ENCODE data around the gene DZIP1L.
"Not testable (repeated sequence)": the region's sequence is repeated elsewhere in the genome, so short reads cannot be mapped to it uniquely, and the experiment has no call there.

The DZIP1L gene

GRCh38 chr3:138089091-138089490 is 26.3 kb downstream of the DZIP1L start:
- Mint-ChIP-seq H3K27ac (no peak overlapping the region), H3K4me1 (no peaks in the 10 kb centered on the region), H3K4me3 (no peak overlapping the region), H3K9me3 (peaks cover 21% of the 10 kb centered on the region), H3K27me3 (ENCODE audit: low read depth, poor library complexity) (no peaks in the 10 kb centered on the region), H3K36me3 (ENCODE audit: low read depth) (peaks cover 85% of the 10 kb centered on the region)
- no peak for DNase-seq
- TF ChIP-seq CTCF (IDR thresholded peaks at IDR 0.05), result no peak

- H3K27ac Mint-ChIP-seq; H3K9me3 Mint-ChIP-seq; H3K4me3 Mint-ChIP-seq; H3K27me3 Mint-ChIP-seq (ENCODE audit: low read depth, poor library complexity); DNase-seq: not testable (repeated sequence)
- Mint-ChIP-seq H3K36me3 (ENCODE audit: low read depth) (peaks cover 70% of the 10 kb centered on the region), H3K4me1 (peaks cover 20% of the 10 kb centered on the region)
These were observed 29.7 kb downstream of the DZIP1L start for GRCh38 chr3:138085745-138086144.

- Mint-ChIP-seq H3K27ac (no peak overlapping the region), H3K36me3 (ENCODE audit: low read depth) (peaks cover 63% of the 10 kb centered on the region), H3K9me3 (peaks cover 9% of the 10 kb centered on the region), H3K4me3 (no peak overlapping the region), H3K27me3 (ENCODE audit: low read depth, poor library complexity) (no peaks in the 10 kb centered on the region), H3K4me1 (peaks cover 20% of the 10 kb centered on the region)
- no peak for DNase-seq
- no peak for TF ChIP-seq CTCF (IDR thresholded peaks at IDR 0.05)
These were observed 31.2 kb downstream of the DZIP1L start for GRCh38 chr3:138084196-138084595.

- H3K4me1 Mint-ChIP-seq, result peaks cover 20% of the 10 kb centered on the region
- DNase-seq, result no peak
- no peak overlapping the region for H3K4me3 Mint-ChIP-seq
- peaks cover 60% of the 10 kb centered on the region for H3K36me3 Mint-ChIP-seq (ENCODE audit: low read depth)
- no peaks in the 10 kb centered on the region for H3K27me3 Mint-ChIP-seq (ENCODE audit: low read depth, poor library complexity)
- no peak for TF ChIP-seq CTCF (IDR thresholded peaks at IDR 0.05)
- H3K27ac Mint-ChIP-seq, result peak overlapping the region; percentile 46
- H3K9me3 Mint-ChIP-seq, result peaks cover 9% of the 10 kb centered on the region
These were observed 32.4 kb downstream of the DZIP1L start for GRCh38 chr3:138082992-138083386.

- H3K36me3 Mint-ChIP-seq (ENCODE audit: low read depth), result peaks cover 60% of the 10 kb centered on the region
- TF ChIP-seq CTCF (IDR thresholded peaks at IDR 0.05), result no peak
- peaks cover 20% of the 10 kb centered on the region for H3K4me1 Mint-ChIP-seq
- no peak for DNase-seq
- no peak overlapping the region for H3K4me3 Mint-ChIP-seq
- peaks cover 9% of the 10 kb centered on the region for H3K9me3 Mint-ChIP-seq
- no peaks in the 10 kb centered on the region for H3K27me3 Mint-ChIP-seq (ENCODE audit: low read depth, poor library complexity)
- peak overlapping the region; percentile 45 for H3K27ac Mint-ChIP-seq
These were observed 33.1 kb downstream of the DZIP1L start for GRCh38 chr3:138082085-138082991.

- peak overlapping the region; percentile 85 for H3K27ac Mint-ChIP-seq
- H3K36me3 Mint-ChIP-seq (ENCODE audit: low read depth), result peaks cover 60% of the 10 kb centered on the region
- no peak overlapping the region for H3K4me3 Mint-ChIP-seq
These were observed 33.9 kb downstream of the DZIP1L start for GRCh38 chr3:138081371-138082084.

More at GRCh38 chr3:138081371-138082084, 33.9 kb downstream of the DZIP1L start:
- Mint-ChIP-seq H3K27me3 (ENCODE audit: low read depth, poor library complexity) (no peaks in the 10 kb centered on the region), H3K4me1 (peaks cover 20% of the 10 kb centered on the region), H3K9me3 (peaks cover 9% of the 10 kb centered on the region)
- no peak for DNase-seq
- TF ChIP-seq CTCF (IDR thresholded peaks at IDR 0.05), result no peak

Measured in nephron progenitor cell (in vitro differentiated cells).